T-cell (primary cell): ENCODE data around the gene SPDYE16. TPM values are rescaled to one million over a fixed set of nuclear protein-coding genes. Genes with fewer than 3 reads are reported as not detected.
"Not testable (repeated sequence)": the region's sequence is repeated elsewhere in the genome, so short reads cannot be mapped to it uniquely, and the experiment has no call there.

Experiments
- ATAC-seq, 4 experiments: fragments of 200-7000 bp in 3 of 4; fragments of 150-1000 bp in 1 of 4; cut with Tn5 transposase; replicated peaks in 1 of 4; 1 replicate in 3 of 4; 2 replicates in 1 of 4; pipeline ENCODE4 v1.10.0; 2021; ENCODE audit warnings: moderate library complexity in 3 of 4, mild to moderate bottlenecking in 2 of 4, moderate number of reproducible peaks in 1 of 4
- CTCF ChIA-PET, 2 donors: fragments of 300-600 bp; sonication (Branson Sonifier 250); formaldehyde crosslinking; loops; one replicate each; lab custom pipeline; 2022; ENCODE audit warnings: antibody characterized with exemption in 2 of 2; lab: Charles Lee
- POLR2A ChIA-PET, 2 donors: fragments of 300-600 bp; sonication (Branson Sonifier 250); formaldehyde crosslinking; loops; one replicate each; lab custom pipeline; 2022; ENCODE audit warnings: antibody characterized with exemption in 2 of 2; lab: Charles Lee
- DNase-seq, 35 experiments: peaks; one replicate each; pipeline versions ENCODE4 v3.0.0 to v3.0.0-alpha.2; 2013 to 2023
- H3K27ac ChIP-seq: one replicate; pipeline ENCODE4 v1.5.1; 2013; ENCODE audit warnings: low read length
- H3K27me3 ChIP-seq, 2 experiments: replicated peaks in 1 of 2; 1 replicate in 1 of 2; 2 replicates in 1 of 2; pipeline versions ENCODE4 v1.6.1 to v1.7.0; 2013; ENCODE audit warnings: low read length in 1 of 2, mixed read lengths in 1 of 2; ENCODE audit not compliant: control insufficient read depth in 2 of 2, insufficient read depth in 2 of 2; ENCODE audit errors: extremely low read depth in 1 of 2
- H3K36me3 ChIP-seq, 2 donors: 1 replicate in 1 of 2; 2 replicates in 1 of 2; pipeline versions ENCODE4 v1.6.1 to v1.7.0; 2013; ENCODE audit warnings: low read length in 1 of 2; ENCODE audit not compliant: control insufficient read depth in 2 of 2, insufficient read depth in 1 of 2; ENCODE audit errors: extremely low read depth in 1 of 2
- H3K4me1 ChIP-seq, 2 experiments: 1 replicate in 1 of 2; 2 replicates in 1 of 2; pipeline versions ENCODE4 v1.6.1 to v1.7.0; 2013; ENCODE audit warnings: low read length in 2 of 2, mixed read lengths in 1 of 2; ENCODE audit not compliant: insufficient read depth in 2 of 2, control insufficient read depth in 1 of 2; ENCODE audit errors: extremely low read depth in 1 of 2
- H3K4me3 ChIP-seq, 2 donors: 1 replicate in 1 of 2; 2 replicates in 1 of 2; pipeline versions ENCODE4 v1.5.1 to v1.7.0; 2013; ENCODE audit warnings: mild to moderate bottlenecking in 2 of 2, low read length in 1 of 2, moderate library complexity in 1 of 2; ENCODE audit not compliant: control insufficient read depth in 1 of 2; ENCODE audit errors: extremely low read depth in 1 of 2
- H3K9me3 ChIP-seq: 2 replicates; pipeline ENCODE4 v1.7.0; 2013
- H3K27ac Mint-ChIP-seq, 2 donors: one replicate each; pipeline ENCODE4 v1.8.0; 2020 to 2021; ENCODE audit warnings: mild to moderate bottlenecking in 2 of 2, mixed read lengths in 2 of 2
- H3K27me3 Mint-ChIP-seq, 2 donors: one replicate each; pipeline ENCODE4 v1.8.0; 2021 to 2022; ENCODE audit warnings: mixed read lengths in 2 of 2
- H3K36me3 Mint-ChIP-seq: one replicate; pipeline ENCODE4 v1.8.0; 2021; ENCODE audit warnings: mixed read lengths
- H3K4me1 Mint-ChIP-seq, 3 donors: one replicate each; pipeline ENCODE4 v1.8.0; 2020 to 2022; ENCODE audit warnings: mixed read lengths in 3 of 3, mild to moderate bottlenecking in 1 of 3
- H3K4me3 Mint-ChIP-seq, 3 donors: one replicate each; pipeline ENCODE4 v1.8.0; 2020 to 2022; ENCODE audit warnings: mild to moderate bottlenecking in 3 of 3, mixed read lengths in 3 of 3, moderate library complexity in 3 of 3
- H3K9me3 Mint-ChIP-seq, 3 donors: one replicate each; pipeline ENCODE4 v1.8.0; 2020 to 2022; ENCODE audit warnings: mixed read lengths in 3 of 3
- WGBS: methylation state at CpG from one replicate; pipeline ENCODE4 v1.1.5; 2013; ENCODE audit warnings: missing lambda C conversion rate; ENCODE audit not compliant: insufficient coverage; 5-methylcytosine and 5-hydroxymethylcytosine counted together
- total RNA-seq, 35 experiments: library from RNA in 6 of 35; stranded (reverse) in 6 of 35; fragments of 120-200 nt in 1 of 35; gene quantifications; one replicate each; pipeline versions ENCODE4 v1.2.1 to v1.2.4 and lab custom pipeline; 2013 to 2026

The SPDYE16 gene
- total RNA-seq, 5 donors from 2014 or later (not counting 1 experiment from before 2014, with no cell fraction given), result 0.33 to 0.96 (median 0.73) TPM

GRCh38 chr7:76486618-76487017, 56.5 kb downstream of the SPDYE16 start:
- CTCF ChIA-PET, H3K4me3 ChIP-seq, H3K36me3 Mint-ChIP-seq, H3K4me1 Mint-ChIP-seq, H3K27ac ChIP-seq, POLR2A ChIA-PET, H3K27me3 ChIP-seq, H3K4me1 ChIP-seq, H3K36me3 ChIP-seq, H3K9me3 Mint-ChIP-seq, H3K9me3 ChIP-seq, H3K27me3 Mint-ChIP-seq: not testable (repeated sequence)
- DNase-seq (peak in 27 of 35 experiments; percentile 11 to 63 (median 30)), ATAC-seq (peak; percentile 95 to 99 (median 96))
- peak overlapping the region; percentile 24 to 58 (median 28) for H3K4me3 Mint-ChIP-seq
- no CpG with 5 or more reads among the region's 5 CpGs for WGBS
- H3K27ac Mint-ChIP-seq, result peak overlapping the region; percentile 90 to 91

- H3K27me3 Mint-ChIP-seq, H3K27ac ChIP-seq, POLR2A ChIA-PET, H3K36me3 ChIP-seq, H3K4me1 ChIP-seq, H3K4me3 ChIP-seq, CTCF ChIA-PET, H3K27me3 ChIP-seq, DNase-seq, H3K9me3 ChIP-seq, H3K4me1 Mint-ChIP-seq, H3K36me3 Mint-ChIP-seq, H3K9me3 Mint-ChIP-seq: not testable (repeated sequence)
- H3K4me3 Mint-ChIP-seq, result peak overlapping the region in 1 of 3 donors; percentile 58
- WGBS, result no CpG with 5 or more reads among the region's 20 CpGs
- ATAC-seq, result peak; percentile 8 to 55 (median 26)
- peak overlapping the region in 1 of 2 donors; percentile 91 for H3K27ac Mint-ChIP-seq
Measured at GRCh38 chr7:76485822-76486610, 57.1 kb downstream of the SPDYE16 start.

GRCh38 chr7:76484456-76484855, 58.6 kb downstream of the SPDYE16 start:
- H3K27me3 Mint-ChIP-seq, H3K4me1 ChIP-seq, DNase-seq, H3K4me1 Mint-ChIP-seq, H3K4me3 ChIP-seq, H3K4me3 Mint-ChIP-seq, H3K27ac Mint-ChIP-seq, POLR2A ChIA-PET, H3K9me3 Mint-ChIP-seq, H3K27me3 ChIP-seq, CTCF ChIA-PET, H3K9me3 ChIP-seq, ATAC-seq, H3K36me3 Mint-ChIP-seq, H3K27ac ChIP-seq, H3K36me3 ChIP-seq: not testable (repeated sequence)
- WGBS, result no CpG with 5 or more reads among the region's 12 CpGs

GRCh38 chr7:76483081-76483480, 60.0 kb downstream of the SPDYE16 start:
- H3K4me3 Mint-ChIP-seq, CTCF ChIA-PET, H3K36me3 Mint-ChIP-seq, H3K27ac Mint-ChIP-seq, H3K36me3 ChIP-seq, H3K27me3 Mint-ChIP-seq, H3K9me3 ChIP-seq, H3K4me1 Mint-ChIP-seq, POLR2A ChIA-PET, DNase-seq, H3K27ac ChIP-seq, H3K4me1 ChIP-seq, ATAC-seq, H3K27me3 ChIP-seq, H3K4me3 ChIP-seq, H3K9me3 Mint-ChIP-seq: not testable (repeated sequence)
- no CpG with 5 or more reads among the region's 17 CpGs for WGBS

GRCh38 chr7:76482660-76483059, 60.4 kb downstream of the SPDYE16 start:
- not testable (repeated sequence) for H3K27ac Mint-ChIP-seq, ATAC-seq

More at GRCh38 chr7:76482660-76483059, 60.4 kb downstream of the SPDYE16 start:
- H3K27me3 ChIP-seq, POLR2A ChIA-PET, H3K36me3 Mint-ChIP-seq, H3K36me3 ChIP-seq, DNase-seq, H3K4me1 Mint-ChIP-seq, H3K9me3 Mint-ChIP-seq, H3K4me3 ChIP-seq, H3K27me3 Mint-ChIP-seq, H3K4me3 Mint-ChIP-seq, H3K4me1 ChIP-seq, H3K27ac ChIP-seq, CTCF ChIA-PET, H3K9me3 ChIP-seq: not testable (repeated sequence)
- WGBS, result 98% methylated on average over 16 of the region's 24 CpGs

Other genes with a start within 250 kb of the SPDYE16 start
- gene HSPB1, start 240.6 kb downstream of the SPDYE16 start, total RNA-seq, result 10 to 100 TPM; 38.1 to 43.6 (median 40.1) TPM
- 10 to 100 TPM; 25.1 to 46.8 (median 41.7) TPM for gene YWHAG, start 184.3 kb downstream of the SPDYE16 start, total RNA-seq
- gene SSC4D, start 133.6 kb downstream of the SPDYE16 start, total RNA-seq, result under 1 TPM in 3 of 5 donors, not detected in 2; 0.20 to 0.76 (median 0.28) TPM
- 1 to 10 TPM; 1.7 to 7.0 (median 5.9) TPM for gene ZP3, start 118.3 kb downstream of the SPDYE16 start, total RNA-seq
- 10 to 100 TPM; 29.0 to 56.6 (median 42.3) TPM for gene DTX2, start 81.6 kb downstream of the SPDYE16 start, total RNA-seq
- gene UPK3B, start 32.7 kb downstream of the SPDYE16 start, total RNA-seq, result 10 to 100 TPM in 1 of 5 donors, 1 to 10 TPM in 4; 4.6 to 10.6 (median 6.1) TPM
- gene POMZP3, start 84.0 kb upstream of the SPDYE16 start, total RNA-seq, result 10 to 100 TPM; 18.6 to 35.7 (median 19.4) TPM